IgD-negative memory B cell (primary cell): ENCODE measurements around the gene RFX8. TPM values are rescaled to one million over a fixed set of nuclear protein-coding genes. Genes with fewer than 3 reads are reported as not detected.

Experiments
- H3K27ac Mint-ChIP-seq, 3 donors: one replicate each; pipeline ENCODE4 v1.8.0; 2020 to 2022; ENCODE audit warnings: mild to moderate bottlenecking in 3 of 3, mixed read lengths in 3 of 3, moderate library complexity in 1 of 3
- H3K27me3 Mint-ChIP-seq: one replicate; pipeline ENCODE4 v1.8.0; 2021; ENCODE audit warnings: mixed read lengths
- H3K36me3 Mint-ChIP-seq: one replicate; pipeline ENCODE4 v1.8.0; 2020; ENCODE audit warnings: mild to moderate bottlenecking, mixed read lengths
- H3K4me1 Mint-ChIP-seq, 3 donors: one replicate each; pipeline ENCODE4 v1.8.0; 2020 to 2022; ENCODE audit warnings: mixed read lengths in 3 of 3, mild to moderate bottlenecking in 1 of 3
- H3K4me3 Mint-ChIP-seq, 4 donors: one replicate each; pipeline ENCODE4 v1.8.0; 2020 to 2022; ENCODE audit warnings: mild to moderate bottlenecking in 4 of 4, mixed read lengths in 4 of 4, moderate library complexity in 3 of 4
- H3K9me3 Mint-ChIP-seq, 3 donors: one replicate each; pipeline ENCODE4 v1.8.0; 2020 to 2021; ENCODE audit warnings: mixed read lengths in 3 of 3, mild to moderate bottlenecking in 1 of 3
- polyA plus RNA-seq: library from polyadenylated mRNA; unstranded; fragments of 300-500 nt; fragmentation: Illumina TruSeq; gene quantifications from one replicate; pipeline ENCODE4 v1.2.3, GENCODE V29; 2021

The RFX8 gene
- polyA plus RNA-seq, 1 donor from 2014 or later, result not detected

GRCh38 chr2:101375653-101376052 is 99.3 kb downstream of the RFX8 start:
- Mint-ChIP-seq H3K36me3 (no peaks in the 10 kb centered on the region), H3K4me3 (no peak overlapping the region), H3K4me1 (no peaks in the 10 kb centered on the region), H3K9me3 (peaks cover 6% of the 10 kb centered on the region in 3 donors), H3K27ac (no peak overlapping the region), H3K27me3 (peaks cover 1% of the 10 kb centered on the region)

DNA sequence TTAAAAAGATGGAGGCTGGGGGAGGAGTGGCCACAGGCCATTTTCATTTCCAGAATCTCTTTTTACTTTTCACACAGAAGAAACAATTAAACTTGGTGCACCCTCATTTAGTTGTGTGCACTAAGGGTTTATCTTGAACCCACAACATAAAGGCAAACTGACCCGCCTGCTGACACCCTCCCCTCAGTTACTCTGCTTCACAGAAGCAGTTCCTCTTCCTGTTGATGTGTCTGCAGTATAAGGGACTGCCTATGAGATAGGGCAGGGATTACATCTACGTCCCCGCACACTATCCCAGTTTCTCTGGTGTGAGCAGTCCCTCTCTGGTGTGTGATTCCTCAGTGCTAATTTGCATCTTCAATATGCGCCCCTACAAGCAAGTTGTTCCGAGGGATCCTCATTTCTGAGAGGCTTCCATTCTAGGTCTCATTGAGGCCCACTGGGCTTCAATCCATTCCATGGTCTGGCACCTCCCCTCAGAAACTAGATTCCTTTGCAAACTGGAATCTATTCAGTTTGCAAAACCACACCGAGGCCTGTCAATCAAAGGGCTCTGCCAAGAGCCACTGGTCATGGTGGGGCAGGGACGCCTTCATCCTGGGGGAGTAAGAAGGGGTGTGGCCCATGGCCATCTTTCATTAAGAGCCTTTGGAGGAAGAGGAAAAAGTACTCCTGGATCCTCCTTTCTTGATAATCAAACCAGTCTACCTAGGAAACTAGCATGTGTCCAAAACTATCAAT is 99.9 kb downstream of the RFX8 start:
- H3K9me3 Mint-ChIP-seq, result peaks cover 6% of the 10 kb centered on the region in 3 donors
- no peak overlapping the region for H3K27ac Mint-ChIP-seq
- no peaks in the 10 kb centered on the region for H3K36me3 Mint-ChIP-seq
- H3K4me1 Mint-ChIP-seq, result no peaks in the 10 kb centered on the region
- H3K4me3 Mint-ChIP-seq, result no peak overlapping the region
- H3K27me3 Mint-ChIP-seq, result peaks cover 1% of the 10 kb centered on the region

- no peak overlapping the region for H3K27ac Mint-ChIP-seq
- H3K4me3 Mint-ChIP-seq, result no peak overlapping the region
- no peaks in the 10 kb centered on the region for H3K4me1 Mint-ChIP-seq
- H3K9me3 Mint-ChIP-seq, result peaks cover 6% of the 10 kb centered on the region in 3 donors
- H3K36me3 Mint-ChIP-seq, result no peaks in the 10 kb centered on the region
- H3K27me3 Mint-ChIP-seq, result no peaks in the 10 kb centered on the region
Measured at GRCh38 chr2:101372792-101373191, 102.1 kb downstream of the RFX8 start.

DNA sequence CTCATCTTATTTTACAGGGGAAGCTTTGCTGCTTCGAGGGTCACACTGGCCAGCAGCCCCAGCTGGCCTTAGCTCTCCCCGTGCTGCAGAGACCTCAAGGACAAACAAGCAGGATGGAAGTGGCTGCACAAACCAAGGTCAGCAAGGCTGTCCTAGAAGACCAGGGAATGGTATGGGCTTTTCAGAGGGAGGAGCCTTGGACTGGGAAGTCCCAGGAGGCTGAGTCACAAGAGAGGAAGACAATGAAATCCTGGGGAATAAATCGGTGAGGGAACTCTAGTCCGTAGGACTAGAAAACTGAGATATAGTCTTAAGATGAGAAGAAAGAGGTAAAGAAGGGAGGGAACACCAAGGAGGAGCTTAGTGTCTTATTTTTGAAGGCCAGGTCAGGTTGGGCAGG is 103.3 kb downstream of the RFX8 start:
- Mint-ChIP-seq H3K27ac (no peak overlapping the region), H3K27me3 (no peaks in the 10 kb centered on the region), H3K9me3 (peaks cover 6% of the 10 kb centered on the region in 3 donors), H3K36me3 (no peaks in the 10 kb centered on the region), H3K4me1 (no peaks in the 10 kb centered on the region), H3K4me3 (no peak overlapping the region)

DNA sequence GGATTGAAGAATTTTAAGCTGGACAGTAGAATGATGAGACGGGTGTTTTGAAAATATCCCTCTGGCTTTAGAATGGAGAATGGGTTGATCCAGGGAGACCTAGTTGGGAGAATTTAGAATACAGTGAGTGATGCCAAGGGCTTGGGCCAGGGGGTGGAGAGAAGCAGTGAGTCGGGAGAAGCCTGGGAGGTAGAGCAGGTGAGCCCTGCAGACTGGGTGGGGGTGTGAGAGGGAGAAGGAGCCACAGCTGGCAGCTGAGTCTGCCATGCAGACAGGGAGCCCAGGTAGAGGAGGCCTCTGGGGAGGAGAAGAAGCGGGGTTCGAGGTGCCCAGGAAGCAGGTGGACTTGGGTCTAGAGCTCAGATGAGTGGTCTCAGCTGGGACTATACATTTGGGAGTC is 105.8 kb downstream of the RFX8 start:
- Mint-ChIP-seq H3K9me3 (peaks cover 4 to 6% (median 6%) of the 10 kb centered on the region in 3 donors), H3K4me3 (no peak overlapping the region), H3K4me1 (no peaks in the 10 kb centered on the region), H3K36me3 (no peaks in the 10 kb centered on the region), H3K27me3 (no peaks in the 10 kb centered on the region), H3K27ac (no peak overlapping the region)

DNA sequence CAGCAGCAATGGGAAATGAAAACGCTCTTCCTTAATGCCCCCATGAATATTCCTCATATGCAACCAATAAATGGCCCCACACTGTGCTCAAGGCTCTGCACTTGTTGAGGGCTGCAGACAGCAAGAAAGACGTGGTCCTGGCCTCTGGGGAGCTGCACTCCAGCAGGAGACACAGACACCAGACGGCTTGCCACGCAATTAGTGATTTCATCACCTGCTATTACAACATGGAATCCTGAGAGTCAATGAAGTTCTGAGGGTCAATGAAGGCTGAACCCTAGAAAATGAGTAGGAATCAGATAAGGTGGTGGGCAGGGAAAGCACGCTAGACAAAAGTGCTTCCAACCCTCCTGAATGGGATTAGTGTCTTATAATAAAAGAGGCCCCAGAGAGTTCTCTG is 106.5 kb downstream of the RFX8 start:
- H3K9me3 Mint-ChIP-seq, result peaks cover 3 to 6% (median 6%) of the 10 kb centered on the region in 3 donors
- no peaks in the 10 kb centered on the region for H3K4me1 Mint-ChIP-seq
- H3K27me3 Mint-ChIP-seq, result no peaks in the 10 kb centered on the region
- no peak overlapping the region for H3K4me3 Mint-ChIP-seq
- H3K36me3 Mint-ChIP-seq, result no peaks in the 10 kb centered on the region
- no peak overlapping the region for H3K27ac Mint-ChIP-seq

DNA sequence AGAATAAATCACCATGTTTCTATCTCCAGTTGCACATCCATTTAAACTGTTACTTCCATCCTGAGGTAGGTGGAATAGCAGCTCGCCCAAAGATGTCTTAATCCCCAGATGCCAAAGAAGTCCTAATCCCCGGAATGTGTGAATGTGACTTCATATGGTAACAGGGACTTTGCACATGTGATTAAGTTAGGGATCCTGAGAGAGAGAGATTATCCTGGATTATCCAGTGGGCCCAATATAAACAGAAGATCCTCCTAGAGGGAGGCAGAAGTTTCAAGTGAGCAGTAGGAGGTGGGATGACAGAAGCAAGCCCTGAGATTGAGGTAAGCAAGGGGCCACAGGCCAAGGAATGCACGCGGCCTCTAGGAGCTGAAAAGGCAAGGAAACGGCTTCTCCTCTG is 107.4 kb downstream of the RFX8 start:
- Mint-ChIP-seq H3K9me3 (no peaks in the 10 kb centered on the region), H3K36me3 (no peaks in the 10 kb centered on the region), H3K27ac (no peak overlapping the region), H3K4me1 (peaks cover 1 to 3% (median 2%) of the 10 kb centered on the region in 3 donors), H3K4me3 (no peak overlapping the region), H3K27me3 (no peaks in the 10 kb centered on the region)

GRCh38 chr2:101364878-101365277 is 110.0 kb downstream of the RFX8 start:
- Mint-ChIP-seq H3K36me3 (no peaks in the 10 kb centered on the region), H3K4me1 (peaks cover 20 to 28% (median 26%) of the 10 kb centered on the region in 3 donors), H3K27me3 (no peaks in the 10 kb centered on the region), H3K27ac (no peak overlapping the region), H3K4me3 (no peak overlapping the region), H3K9me3 (no peaks in the 10 kb centered on the region)

DNA sequence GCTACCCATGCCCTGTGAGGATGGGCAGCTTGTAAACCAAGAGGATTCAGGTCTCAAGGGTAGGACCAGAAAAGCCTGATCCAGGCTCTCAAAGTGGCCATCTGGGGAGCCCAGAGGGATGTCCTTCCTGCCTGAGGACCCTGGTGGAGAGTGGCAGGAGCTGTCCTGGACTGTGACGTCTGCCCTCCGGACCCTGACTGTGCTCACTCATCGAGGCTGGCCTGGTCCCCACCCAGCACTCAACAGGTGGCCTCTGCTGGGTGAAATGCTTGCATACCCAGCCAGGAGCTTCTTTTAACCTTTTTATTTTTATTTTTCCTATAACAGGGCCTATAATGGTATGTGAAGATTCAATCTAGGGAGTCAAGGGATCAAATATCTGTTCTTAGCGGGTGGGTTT is 112.1 kb downstream of the RFX8 start:
- H3K4me1 Mint-ChIP-seq, result peaks cover 22 to 29% (median 26%) of the 10 kb centered on the region in 3 donors
- H3K4me3 Mint-ChIP-seq, result peak overlapping the region in 1 of 4 donors; percentile 12
- H3K9me3 Mint-ChIP-seq, result no peaks in the 10 kb centered on the region
- H3K36me3 Mint-ChIP-seq, result no peaks in the 10 kb centered on the region
- no peaks in the 10 kb centered on the region for H3K27me3 Mint-ChIP-seq
- no peak overlapping the region for H3K27ac Mint-ChIP-seq

DNA sequence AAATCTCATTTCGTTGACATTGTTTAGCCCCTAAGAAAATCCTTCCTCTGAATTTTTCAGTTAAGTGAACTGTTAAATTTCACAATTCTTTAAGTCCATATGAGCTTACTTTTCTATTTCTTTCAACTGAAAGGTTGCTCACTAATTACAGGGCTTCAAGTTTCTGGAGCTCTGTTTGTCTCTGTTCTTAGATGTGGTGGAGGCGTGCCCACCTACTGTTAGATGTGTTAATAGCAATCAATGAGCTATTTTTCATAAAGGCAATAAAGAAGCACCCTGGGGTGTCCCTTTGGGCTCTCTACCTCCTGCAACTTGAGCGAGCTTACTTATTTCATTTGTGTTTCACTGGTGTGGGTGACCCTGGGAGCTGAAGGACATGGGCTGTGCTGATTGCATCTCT is 112.6 kb downstream of the RFX8 start:
- peak overlapping the region in 2 of 4 donors; percentile 12 to 77 for H3K4me3 Mint-ChIP-seq
- H3K9me3 Mint-ChIP-seq, result no peaks in the 10 kb centered on the region
- H3K4me1 Mint-ChIP-seq, result peaks cover 22 to 29% (median 26%) of the 10 kb centered on the region in 3 donors
- no peaks in the 10 kb centered on the region for H3K27me3 Mint-ChIP-seq
- H3K36me3 Mint-ChIP-seq, result no peaks in the 10 kb centered on the region
- peak overlapping the region in 2 of 3 donors; percentile 83 to 93 for H3K27ac Mint-ChIP-seq

- Mint-ChIP-seq H3K36me3 (no peaks in the 10 kb centered on the region), H3K27me3 (no peaks in the 10 kb centered on the region), H3K9me3 (no peaks in the 10 kb centered on the region), H3K27ac (peak overlapping the region; percentile 0 to 93 (median 83)), H3K4me3 (peak overlapping the region in 3 of 4 donors; percentile 59 to 88 (median 77)), H3K4me1 (peaks cover 22 to 29% (median 26%) of the 10 kb centered on the region in 3 donors)
Measured at GRCh38 chr2:101361522-101361921, 113.4 kb downstream of the RFX8 start.

GRCh38 chr2:101361121-101361520 is 113.8 kb downstream of the RFX8 start:
- H3K36me3 Mint-ChIP-seq, result no peaks in the 10 kb centered on the region
- H3K9me3 Mint-ChIP-seq, result no peaks in the 10 kb centered on the region
- H3K27ac Mint-ChIP-seq, result peak overlapping the region; percentile 0 to 93 (median 83)
- no peaks in the 10 kb centered on the region for H3K27me3 Mint-ChIP-seq
- H3K4me1 Mint-ChIP-seq, result peaks cover 22 to 29% (median 26%) of the 10 kb centered on the region in 3 donors
- peak overlapping the region in 3 of 4 donors; percentile 59 to 88 (median 77) for H3K4me3 Mint-ChIP-seq

- Mint-ChIP-seq H3K27ac (no peak overlapping the region), H3K27me3 (no peaks in the 10 kb centered on the region), H3K4me1 (peaks cover 22 to 29% (median 26%) of the 10 kb centered on the region in 3 donors), H3K36me3 (no peaks in the 10 kb centered on the region), H3K9me3 (no peaks in the 10 kb centered on the region), H3K4me3 (peak overlapping the region in 1 of 4 donors; percentile 70)
Measured at GRCh38 chr2:101360232-101360631, 114.7 kb downstream of the RFX8 start.

DNA sequence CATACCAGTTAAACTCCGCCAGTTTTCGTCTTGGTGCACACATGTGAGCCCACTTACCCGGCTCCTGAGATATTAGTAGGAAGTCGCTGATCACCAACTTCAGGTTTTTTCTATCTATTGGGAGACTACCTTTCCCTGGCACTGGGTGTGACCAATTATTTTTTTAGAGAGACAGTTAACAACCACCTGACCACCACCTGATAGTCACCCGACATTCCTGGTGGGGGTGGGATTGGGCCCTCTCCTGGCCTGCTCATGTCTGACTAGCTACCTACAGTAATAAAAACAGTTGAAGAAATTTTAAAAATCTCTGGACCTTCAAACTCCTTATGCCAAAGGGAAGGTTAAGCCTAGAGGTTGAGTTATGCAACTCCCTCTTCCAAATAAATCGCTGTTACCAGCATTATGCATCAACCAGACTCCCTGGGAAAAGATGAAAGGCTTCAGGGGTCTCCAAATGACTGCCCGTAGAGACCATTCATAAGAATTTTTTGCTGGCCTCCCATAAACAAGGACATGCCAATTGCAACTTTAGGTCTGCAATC is 115.4 kb downstream of the RFX8 start:
- H3K4me1 Mint-ChIP-seq, result peaks cover 22 to 29% (median 26%) of the 10 kb centered on the region in 3 donors
- no peaks in the 10 kb centered on the region for H3K27me3 Mint-ChIP-seq
- H3K27ac Mint-ChIP-seq, result no peak overlapping the region
- H3K36me3 Mint-ChIP-seq, result no peaks in the 10 kb centered on the region
- peak overlapping the region in 1 of 4 donors; percentile 13 for H3K4me3 Mint-ChIP-seq
- no peaks in the 10 kb centered on the region for H3K9me3 Mint-ChIP-seq

- Mint-ChIP-seq H3K27ac (no peak overlapping the region), H3K36me3 (no peaks in the 10 kb centered on the region), H3K4me1 (peaks cover 20 to 26% (median 21%) of the 10 kb centered on the region in 3 donors), H3K9me3 (no peaks in the 10 kb centered on the region), H3K27me3 (no peaks in the 10 kb centered on the region), H3K4me3 (no peak overlapping the region)
Measured at GRCh38 chr2:101357376-101357775, 117.5 kb downstream of the RFX8 start.

GRCh38 chr2:101356521-101356920 is 118.4 kb downstream of the RFX8 start:
- Mint-ChIP-seq H3K27ac (no peak overlapping the region), H3K36me3 (no peaks in the 10 kb centered on the region)

More at GRCh38 chr2:101356521-101356920, 118.4 kb downstream of the RFX8 start:
- H3K27me3 Mint-ChIP-seq, result peaks cover 2% of the 10 kb centered on the region
- peaks cover 13 to 18% (median 13%) of the 10 kb centered on the region in 3 donors for H3K4me1 Mint-ChIP-seq
- no peaks in the 10 kb centered on the region for H3K9me3 Mint-ChIP-seq
- no peak overlapping the region for H3K4me3 Mint-ChIP-seq
